Spleen (tissue), 11 donors: ENCODE data around the gene C13orf42. TPM values are rescaled to one million over a fixed set of nuclear protein-coding genes. Genes with fewer than 3 reads are reported as not detected.

Experiments used
- DNase-seq: peaks from one replicate; pipeline ENCODE4 v3.0.0-alpha.2; 2020
- H3K27ac ChIP-seq, 8 donors: fragments of 200-600 bp; sonication (generic) in 7 of 8; 1 replicate in 4 of 8; 2 replicates in 4 of 8; pipeline versions ENCODE4 v1.5.0 to v1.8.0; 2016 to 2021; ENCODE audit warnings: inconsistent platforms in 4 of 8, mild to moderate bottlenecking in 4 of 8, moderate library complexity in 1 of 8
- H3K27me3 ChIP-seq, 7 donors: fragments of 200-600 bp; sonication (generic) in 6 of 7; replicated peaks in 1 of 7; 1 replicate in 4 of 7; 2 replicates in 3 of 7; pipeline versions ENCODE4 v1.5.0 to v1.8.0; 2016 to 2021; ENCODE audit warnings: inconsistent platforms in 3 of 7, mild to moderate bottlenecking in 1 of 7
- H3K36me3 ChIP-seq, 6 donors: fragments of 200-600 bp; sonication (generic) in 5 of 6; 1 replicate in 4 of 6; 2 replicates in 2 of 6; pipeline versions ENCODE4 v1.5.0 to v1.8.0; 2016 to 2021; ENCODE audit warnings: inconsistent platforms in 2 of 6
- H3K4me1 ChIP-seq, 6 donors: fragments of 200-600 bp; sonication (generic) in 5 of 6; 1 replicate in 3 of 6; 2 replicates in 3 of 6; pipeline versions ENCODE4 v1.5.0 to v1.8.0; 2016 to 2021; ENCODE audit warnings: inconsistent platforms in 3 of 6
- H3K4me3 ChIP-seq, 8 donors: fragments of 200-600 bp; sonication (generic) in 7 of 8; 1 replicate in 4 of 8; 2 replicates in 4 of 8; pipeline versions ENCODE4 v1.5.0 to v1.8.0; 2016 to 2021; ENCODE audit warnings: inconsistent platforms in 4 of 8, mild to moderate bottlenecking in 4 of 8, moderate library complexity in 2 of 8
- H3K9me3 ChIP-seq, 8 donors: fragments of 200-600 bp; sonication (generic) in 7 of 8; 1 replicate in 4 of 8; 2 replicates in 4 of 8; pipeline versions ENCODE4 v1.5.0 to v1.8.0; 2016 to 2021; ENCODE audit warnings: inconsistent platforms in 4 of 8
- POLR2A ChIP-seq, 3 donors: fragments of 450-650 bp; IDR thresholded peaks; one replicate each; pipeline ENCODE4 v1.5.1; 2017; ENCODE audit warnings: antibody characterized with exemption in 3 of 3, mild to moderate bottlenecking in 1 of 3
- POLR2AphosphoS5 ChIP-seq, 3 donors: sonication (generic); formaldehyde crosslinking; IDR thresholded peaks; one replicate each; pipeline ENCODE4 v1.5.1; 2017; ENCODE audit warnings: antibody characterized with exemption in 3 of 3
- WGBS, 5 donors: extraction: QIAGEN DNeasy Blood & Tissue Kit in 3 of 5; methylation state at CpG; one replicate each; pipeline versions ENCODE4 v1.1.5 to v1.1.7; 2013 to 2018; 5-methylcytosine and 5-hydroxymethylcytosine counted together
- intact Hi-C: fragments of 100-400 bp; cut with DNase I; formaldehyde crosslinking; loops from one replicate; pipeline ENCODE4 v1.15.0; 2023; ENCODE audit warnings: low total_unique reads
- polyA plus RNA-seq, 3 donors: library from polyadenylated mRNA; stranded (reverse); fragments of 200-250 nt; gene quantifications; one replicate each; pipeline ENCODE4 v1.2.1, GENCODE V29; 2013
- total RNA-seq, 7 donors: library from RNA; depleted of rRNA in 3 of 7; stranded (reverse); fragments of >200 nt in 3 of 7; fragmentation: NEBNext Ultra II Directional in 4 of 7; extraction: Animal tissue kit (Norgen Biotek cat#: 25700) in 4 of 7; gene quantifications; one replicate each; pipeline versions ENCODE4 v1.1.0 to v1.2.1, GENCODE V29; 2016 to 2021
- TF ChIP-seq, protein P1 (sequence below), 11 experiments: fragments of 200-600 bp in 7 of 11; fragments of 450-650 bp in 4 of 11; sonication (generic) in 4 of 11; IDR thresholded peaks in 8 of 11; conservative IDR thresholded peaks in 3 of 11; 1 replicate in 7 of 11; 2 replicates in 4 of 11; pipeline versions ENCODE4 v1.4.0 to v1.8.0; 2016 to 2021; ENCODE audit warnings: antibody characterized with exemption in 11 of 11, inconsistent platforms in 4 of 11, mild to moderate bottlenecking in 1 of 11
- donor health status: healthy with polysubstance abuse.
- donor health status: DM: no; HTN: no; CAD: no; lungs with moderate emphysema.
- donor health status: DM: no; HTN: no; CAD: no.
- donor health status: Bipolar disorder and iron deficiency.
- donor health status: healthy.
- donor health status: DM: no; HTN: no; CAD: no.
- donor health status: DM: yes; HTN: yes; CAD: no.

Gene C13orf42
- total and polyA plus RNA-seq, 10 donors = 0.03 to 0.60 (median 0.33) TPM; not detected in 5

GRCh38 chr13:51067210-51067701, 43.8 kb downstream of the C13orf42 start:
- 52 to 64% (median 54%) methylated on average over 9 of the region's 9 CpGs for WGBS, 5 donors
- no peak for TF ChIP-seq POLR2A (IDR thresholded peaks at IDR 0.05)
- TF ChIP-seq, protein P1, sequence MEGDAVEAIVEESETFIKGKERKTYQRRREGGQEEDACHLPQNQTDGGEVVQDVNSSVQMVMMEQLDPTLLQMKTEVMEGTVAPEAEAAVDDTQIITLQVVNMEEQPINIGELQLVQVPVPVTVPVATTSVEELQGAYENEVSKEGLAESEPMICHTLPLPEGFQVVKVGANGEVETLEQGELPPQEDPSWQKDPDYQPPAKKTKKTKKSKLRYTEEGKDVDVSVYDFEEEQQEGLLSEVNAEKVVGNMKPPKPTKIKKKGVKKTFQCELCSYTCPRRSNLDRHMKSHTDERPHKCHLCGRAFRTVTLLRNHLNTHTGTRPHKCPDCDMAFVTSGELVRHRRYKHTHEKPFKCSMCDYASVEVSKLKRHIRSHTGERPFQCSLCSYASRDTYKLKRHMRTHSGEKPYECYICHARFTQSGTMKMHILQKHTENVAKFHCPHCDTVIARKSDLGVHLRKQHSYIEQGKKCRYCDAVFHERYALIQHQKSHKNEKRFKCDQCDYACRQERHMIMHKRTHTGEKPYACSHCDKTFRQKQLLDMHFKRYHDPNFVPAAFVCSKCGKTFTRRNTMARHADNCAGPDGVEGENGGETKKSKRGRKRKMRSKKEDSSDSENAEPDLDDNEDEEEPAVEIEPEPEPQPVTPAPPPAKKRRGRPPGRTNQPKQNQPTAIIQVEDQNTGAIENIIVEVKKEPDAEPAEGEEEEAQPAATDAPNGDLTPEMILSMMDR (IDR thresholded peaks at IDR 0.05 in 8 of 11, conservative IDR thresholded peaks at IDR 0.05 in 3 of 11) = no peak
- no peak for TF ChIP-seq POLR2AphosphoS5 (IDR thresholded peaks at IDR 0.05)
- no peaks in the 10 kb centered on the region for H3K36me3 ChIP-seq
- H3K27me3 ChIP-seq = peaks cover 0 to 21% (median 0%) of the 10 kb centered on the region in 7 donors
- H3K9me3 ChIP-seq = no peaks in the 10 kb centered on the region
- H3K4me3 ChIP-seq = no peak overlapping the region
- intact Hi-C loops = loop anchor here (10.0 kb wide), 1 partner anchor 1092 kb away; no protein-coding TSS in a partner anchor
- H3K4me1 ChIP-seq = peaks cover 6 to 70% (median 35%) of the 10 kb centered on the region in 6 donors
- peak overlapping the region in 7 of 8 donors; percentile 33 to 84 (median 73) for H3K27ac ChIP-seq
- DNase-seq = no peak

DNA sequence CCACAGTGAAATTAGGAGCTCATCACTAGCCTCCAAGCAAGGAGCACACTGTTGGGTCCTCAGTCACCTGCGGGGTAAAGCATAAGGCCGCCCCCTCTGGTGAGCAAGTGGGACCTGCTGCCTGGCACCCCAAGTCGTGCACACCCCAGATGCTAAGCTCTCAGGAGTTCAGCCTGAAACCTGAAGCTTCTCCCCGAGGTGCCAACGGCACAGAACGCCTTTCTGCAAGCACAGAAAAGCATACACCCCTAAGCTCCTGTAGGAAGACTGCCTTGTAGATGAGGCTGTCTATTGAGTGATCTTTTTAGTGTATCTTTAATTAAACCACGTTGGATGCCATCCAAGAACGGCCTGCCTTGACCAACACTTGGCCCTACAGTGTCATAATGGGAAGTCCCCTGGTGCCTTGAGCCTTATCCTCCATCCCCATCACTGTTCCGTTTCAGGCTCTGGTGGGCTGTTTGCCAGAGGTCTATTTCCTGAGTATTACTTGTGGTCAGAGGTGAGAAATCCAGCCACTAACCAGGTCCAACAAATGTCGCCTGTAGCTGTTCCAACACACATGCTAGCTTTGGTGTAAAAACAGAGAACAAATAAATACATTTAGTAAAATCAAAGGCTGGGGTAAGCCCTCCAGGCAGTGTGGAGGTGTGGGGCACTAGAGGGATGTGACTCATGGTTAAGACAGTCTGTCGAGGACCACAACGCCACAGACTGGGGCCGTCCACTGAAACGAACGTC, 44.8 kb downstream of the C13orf42 start:
- TF ChIP-seq POLR2AphosphoS5 (IDR thresholded peaks at IDR 0.05) = peak in 1 of 3 donors; percentile 76
- TF ChIP-seq POLR2A (IDR thresholded peaks at IDR 0.05) = no peak
- peak overlapping the region; percentile 52 to 84 (median 70) for H3K27ac ChIP-seq
- H3K27me3 ChIP-seq = peaks cover 0 to 21% (median 0%) of the 10 kb centered on the region in 7 donors
- intact Hi-C loops = loop anchor here (10.0 kb wide), 1 partner anchor 1091 kb away; no protein-coding TSS in a partner anchor
- peak overlapping the region in 1 of 8 donors; percentile 8 for H3K4me3 ChIP-seq
- no peaks in the 10 kb centered on the region for H3K36me3 ChIP-seq
- H3K4me1 ChIP-seq = peaks cover 6 to 70% (median 35%) of the 10 kb centered on the region in 6 donors
- no peak for DNase-seq
- H3K9me3 ChIP-seq = no peaks in the 10 kb centered on the region
- WGBS, 5 donors = 11 to 22% (median 13%) methylated on average over 15 of the region's 15 CpGs

DNA sequence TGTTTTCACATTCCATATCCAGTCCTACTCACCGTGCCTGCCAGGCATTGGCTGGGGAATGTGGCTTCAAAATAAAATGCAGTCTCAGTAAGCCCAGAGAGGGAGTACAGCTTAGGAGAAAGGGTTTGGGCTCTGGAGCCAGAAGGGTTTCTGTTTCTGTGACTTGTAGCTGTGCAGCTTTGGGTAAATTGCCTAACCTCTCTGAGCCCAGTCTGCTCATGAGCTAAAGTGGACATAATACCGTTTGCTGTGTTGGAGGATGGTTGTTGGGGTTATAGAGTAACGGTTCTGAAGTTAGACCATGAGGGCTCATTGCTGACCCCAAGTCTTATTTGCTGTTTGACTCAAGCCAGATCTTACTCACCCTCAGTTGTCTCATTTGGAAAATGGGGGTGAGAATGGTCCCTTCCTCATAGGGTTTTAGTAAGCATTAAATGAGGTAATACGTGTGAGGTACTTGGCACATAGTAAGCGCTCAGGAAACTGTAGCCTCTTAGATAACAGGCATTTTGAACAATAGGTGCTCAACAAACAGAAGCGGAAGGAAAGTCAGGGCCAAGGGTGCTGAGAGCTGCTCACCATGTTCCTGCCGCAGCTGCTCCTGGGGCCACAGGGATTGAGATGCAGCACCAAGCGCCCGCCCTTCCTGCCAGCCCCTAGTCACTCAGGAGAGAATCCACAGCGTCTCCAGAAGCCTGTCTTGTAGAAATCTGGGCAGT, 45.5 kb downstream of the C13orf42 start:
- Histone ChIP-seq H3K27ac (peak overlapping the region in 7 of 8 donors; percentile 17 to 84 (median 73)), H3K4me1 (peaks cover 6 to 70% (median 35%) of the 10 kb centered on the region in 6 donors), H3K36me3 (no peaks in the 10 kb centered on the region), H3K4me3 (peak overlapping the region in 1 of 8 donors; percentile 8), H3K9me3 (no peaks in the 10 kb centered on the region), H3K27me3 (peaks cover 0 to 21% (median 0%) of the 10 kb centered on the region in 7 donors)
- intact Hi-C loops = loop anchor here (10.0 kb wide), 1 partner anchor 1091 kb away; no protein-coding TSS in a partner anchor
- 38 to 62% (median 48%) methylated on average over 10 of the region's 10 CpGs for WGBS, 5 donors
- DNase-seq = no peak
- TF ChIP-seq POLR2AphosphoS5 (IDR thresholded peaks at IDR 0.05) (peak; percentile 63 to 80 (median 79)), POLR2A (IDR thresholded peaks at IDR 0.05) (no peak)
- TF ChIP-seq, protein P1 (IDR thresholded peaks at IDR 0.05 in 8 of 11, conservative IDR thresholded peaks at IDR 0.05 in 3 of 11) = no peak

GRCh38 chr13:51064753-51065152, 46.3 kb downstream of the C13orf42 start:
- intact Hi-C loops = loop anchor here (10.0 kb wide), 1 partner anchor 1090 kb away; no protein-coding TSS in a partner anchor
- 63 to 92% (median 76%) methylated on average over 4 of the region's 4 CpGs for WGBS, 5 donors

More at GRCh38 chr13:51064753-51065152, 46.3 kb downstream of the C13orf42 start:
- Histone ChIP-seq H3K4me1 (peaks cover 6 to 64% (median 29%) of the 10 kb centered on the region in 6 donors), H3K4me3 (no peak overlapping the region), H3K9me3 (no peaks in the 10 kb centered on the region), H3K36me3 (no peaks in the 10 kb centered on the region), H3K27ac (peak overlapping the region in 6 of 8 donors; percentile 17 to 84 (median 74)), H3K27me3 (peaks cover 0 to 21% (median 0%) of the 10 kb centered on the region in 7 donors)
- TF ChIP-seq, protein P1 (IDR thresholded peaks at IDR 0.05 in 8 of 11, conservative IDR thresholded peaks at IDR 0.05 in 3 of 11) = no peak
- TF ChIP-seq POLR2AphosphoS5 (IDR thresholded peaks at IDR 0.05) (no peak), POLR2A (IDR thresholded peaks at IDR 0.05) (no peak)
- DNase-seq = no peak
